Gastrocnemius medialis (tissue), 4 donors: ENCODE measurements around the gene PHACTR3.

Experiments used
- POLR2A ChIP-seq, 2 donors: fragments of 450-650 bp; IDR thresholded peaks; one replicate each; pipeline ENCODE4 v1.6.1; 2017; ENCODE audit warnings: antibody characterized with exemption in 2 of 2, mild to moderate bottlenecking in 2 of 2, moderate library complexity in 2 of 2
- TF ChIP-seq, protein P1 (sequence below), 5 experiments: fragments of 450-650 bp in 3 of 5; fragments of 200-600 bp in 2 of 5; sonication (generic) in 2 of 5; IDR thresholded peaks in 4 of 5; conservative IDR thresholded peaks in 1 of 5; 1 replicate in 4 of 5; 2 replicates in 1 of 5; pipeline ENCODE4 v1.5.1; 2016 to 2019; ENCODE audit warnings: antibody characterized with exemption in 5 of 5, mild to moderate bottlenecking in 3 of 5, moderate library complexity in 3 of 5

- TF ChIP-seq, protein P1, sequence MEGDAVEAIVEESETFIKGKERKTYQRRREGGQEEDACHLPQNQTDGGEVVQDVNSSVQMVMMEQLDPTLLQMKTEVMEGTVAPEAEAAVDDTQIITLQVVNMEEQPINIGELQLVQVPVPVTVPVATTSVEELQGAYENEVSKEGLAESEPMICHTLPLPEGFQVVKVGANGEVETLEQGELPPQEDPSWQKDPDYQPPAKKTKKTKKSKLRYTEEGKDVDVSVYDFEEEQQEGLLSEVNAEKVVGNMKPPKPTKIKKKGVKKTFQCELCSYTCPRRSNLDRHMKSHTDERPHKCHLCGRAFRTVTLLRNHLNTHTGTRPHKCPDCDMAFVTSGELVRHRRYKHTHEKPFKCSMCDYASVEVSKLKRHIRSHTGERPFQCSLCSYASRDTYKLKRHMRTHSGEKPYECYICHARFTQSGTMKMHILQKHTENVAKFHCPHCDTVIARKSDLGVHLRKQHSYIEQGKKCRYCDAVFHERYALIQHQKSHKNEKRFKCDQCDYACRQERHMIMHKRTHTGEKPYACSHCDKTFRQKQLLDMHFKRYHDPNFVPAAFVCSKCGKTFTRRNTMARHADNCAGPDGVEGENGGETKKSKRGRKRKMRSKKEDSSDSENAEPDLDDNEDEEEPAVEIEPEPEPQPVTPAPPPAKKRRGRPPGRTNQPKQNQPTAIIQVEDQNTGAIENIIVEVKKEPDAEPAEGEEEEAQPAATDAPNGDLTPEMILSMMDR (IDR thresholded peaks at IDR 0.05 in 4 of 5, conservative IDR thresholded peaks at IDR 0.05 in 1 of 5), result no peak
- TF ChIP-seq POLR2A (IDR thresholded peaks at IDR 0.05), result no peak
These were observed 104.0 kb downstream of the PHACTR3 start for GRCh38 chr20:59708326-59708725.
